ENCODE data around the gene AGTPBP1.

AGTPBP1 gene

DNA sequence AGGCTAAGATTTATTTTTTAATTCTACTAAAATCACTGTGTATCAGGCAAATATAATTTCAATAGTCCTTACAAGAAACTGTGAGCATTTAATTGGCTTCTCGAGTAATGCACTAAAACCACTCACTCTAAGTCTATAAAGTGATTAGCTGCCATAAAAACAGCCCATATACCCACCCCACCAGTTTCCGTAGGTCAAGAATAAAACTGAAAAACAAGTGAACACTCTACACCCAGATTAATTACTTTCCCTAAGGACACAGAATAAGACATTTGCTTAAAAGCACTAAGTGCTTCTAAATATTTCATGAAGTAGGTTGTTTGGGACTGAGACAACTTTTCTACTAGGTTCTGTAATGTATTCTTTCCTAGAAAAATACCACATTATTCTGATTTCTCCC, 194.2 kb downstream of the AGTPBP1 start:
- no peaks in the 10 kb centered on the region for H3K9me3 Mint-ChIP-seq
- DNase-seq (no peak), ATAC-seq (no peak)
- no peaks in the 10 kb centered on the region for H3K4me1 Mint-ChIP-seq
- no peak overlapping the region for H3K4me3 Mint-ChIP-seq
- no peak overlapping the region for H3K27ac Mint-ChIP-seq
- H3K27me3 Mint-ChIP-seq, result no peaks in the 10 kb centered on the region

DNA sequence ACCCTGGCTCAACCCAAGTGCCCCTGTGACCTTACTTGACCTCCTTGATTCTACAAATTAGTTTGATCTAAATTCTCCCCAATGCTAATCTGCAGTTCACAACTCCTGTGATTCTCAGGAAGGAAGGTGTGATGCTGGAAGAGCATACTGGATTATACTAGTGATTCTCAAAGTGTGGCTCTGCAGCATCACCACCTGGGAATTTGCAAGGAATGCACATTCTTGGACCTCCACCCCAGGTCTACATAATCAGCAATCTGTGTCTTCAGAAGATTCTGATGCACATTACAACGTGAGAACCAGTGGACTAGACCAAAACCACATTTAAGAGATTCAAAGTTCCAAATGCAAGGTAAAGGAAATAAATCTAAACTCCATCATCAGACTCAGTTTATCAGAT, 198.6 kb downstream of the AGTPBP1 start:
- no peak for DNase-seq

DNA sequence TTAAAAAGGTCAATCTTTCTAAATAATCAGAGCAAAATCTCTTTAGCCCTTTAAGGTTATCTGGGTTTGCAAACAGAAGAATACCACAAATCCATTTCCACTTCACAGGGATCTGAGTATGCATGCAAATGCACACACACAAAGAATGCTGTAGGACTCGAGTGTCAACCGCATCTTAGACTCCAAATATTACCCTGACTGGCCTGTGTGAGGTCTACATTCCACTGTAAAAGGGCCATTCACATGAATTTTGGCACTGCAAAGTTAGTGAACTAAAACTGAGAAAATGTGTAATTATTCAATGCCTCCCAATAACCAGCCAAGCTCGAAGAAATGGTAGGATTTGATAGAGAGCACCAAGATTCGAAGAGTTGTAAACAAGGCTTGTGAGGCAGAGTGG, 199.9 kb downstream of the AGTPBP1 start:
- Mint-ChIP-seq H3K4me1 (peaks cover 5% of the 10 kb centered on the region), H3K27me3 (no peaks in the 10 kb centered on the region), H3K27ac (no peak overlapping the region), H3K4me3 (no peak overlapping the region), H3K9me3 (no peaks in the 10 kb centered on the region)
- no peak for ATAC-seq
- no peak for DNase-seq

More for the DNA sequence above, 198.6 kb downstream of the AGTPBP1 start:
- Mint-ChIP-seq H3K9me3 (no peaks in the 10 kb centered on the region), H3K4me3 (no peak overlapping the region), H3K27me3 (no peaks in the 10 kb centered on the region), H3K4me1 (peaks cover 5% of the 10 kb centered on the region), H3K27ac (no peak overlapping the region)
- ATAC-seq, result no peak

DNA sequence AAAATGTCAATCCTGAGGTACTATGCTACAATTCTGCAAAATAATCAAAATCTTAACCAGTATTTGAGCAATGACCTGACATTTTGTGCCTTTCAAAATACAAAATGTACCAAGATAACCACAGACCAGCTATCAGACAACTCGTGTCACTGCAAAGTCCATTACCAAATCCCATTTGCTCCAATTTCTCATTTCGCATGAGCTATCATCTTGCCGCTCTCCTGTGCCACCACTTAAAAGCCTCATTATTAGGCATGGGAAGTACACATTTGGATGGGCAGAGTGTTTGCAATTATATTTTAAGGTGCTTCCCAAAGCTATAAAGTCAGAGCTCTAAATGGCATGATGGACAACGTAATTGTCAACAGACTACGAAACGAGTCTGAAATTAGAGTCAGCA, 205.2 kb downstream of the AGTPBP1 start:
- no peak for ATAC-seq
- Mint-ChIP-seq H3K4me3 (no peak overlapping the region), H3K9me3 (no peaks in the 10 kb centered on the region), H3K27ac (no peak overlapping the region), H3K27me3 (no peaks in the 10 kb centered on the region), H3K4me1 (peaks cover 5% of the 10 kb centered on the region)
- DNase-seq, result no peak

DNA sequence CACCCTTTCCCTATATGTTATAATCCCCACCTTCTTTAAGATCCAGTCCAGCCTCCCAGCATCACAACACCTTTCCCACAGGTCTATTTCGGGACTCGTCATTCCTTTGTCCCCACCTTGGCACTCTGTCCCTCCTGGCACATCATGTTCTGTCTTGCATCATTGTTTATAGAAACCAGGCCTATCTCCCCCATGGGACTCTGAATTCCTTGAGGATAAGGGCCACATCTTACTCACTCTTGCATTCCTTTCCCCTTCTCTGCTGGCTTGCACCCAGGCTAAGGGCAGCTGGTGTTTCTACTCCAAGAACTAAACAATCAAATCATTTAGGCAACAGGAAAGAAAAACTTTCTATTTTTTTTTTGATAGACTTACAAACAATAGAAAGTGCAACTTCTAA, 205.7 kb downstream of the AGTPBP1 start:
- ATAC-seq (no peak), DNase-seq (no peak)
- Mint-ChIP-seq H3K9me3 (no peaks in the 10 kb centered on the region), H3K27me3 (no peaks in the 10 kb centered on the region), H3K27ac (no peak overlapping the region), H3K4me3 (no peak overlapping the region), H3K4me1 (peaks cover 5% of the 10 kb centered on the region)

DNA sequence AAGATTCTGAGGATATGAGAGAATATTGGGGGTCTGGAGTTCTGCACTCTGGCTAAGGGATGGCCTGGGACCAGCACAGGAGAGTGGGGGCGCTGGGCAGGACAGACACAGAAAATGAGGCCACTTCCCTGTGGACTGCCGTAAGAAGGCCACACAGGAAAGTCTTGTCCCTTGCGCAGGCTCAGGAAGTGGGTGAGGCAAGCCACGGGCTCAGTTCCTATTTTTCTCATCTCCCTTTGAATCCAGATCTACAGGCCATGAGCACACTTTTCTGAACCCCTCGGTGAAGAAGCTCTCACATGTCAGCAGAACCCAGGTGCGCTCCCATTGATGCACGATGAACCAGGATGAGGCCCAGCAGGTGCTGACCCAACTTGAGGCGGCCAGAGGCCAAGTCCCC, 207.4 kb downstream of the AGTPBP1 start:
- ATAC-seq, result no peak
- Mint-ChIP-seq H3K4me3 (no peak overlapping the region), H3K27ac (no peak overlapping the region), H3K27me3 (peaks cover 2% of the 10 kb centered on the region), H3K9me3 (no peaks in the 10 kb centered on the region), H3K4me1 (peaks cover 5% of the 10 kb centered on the region)
- no peak for DNase-seq

DNA sequence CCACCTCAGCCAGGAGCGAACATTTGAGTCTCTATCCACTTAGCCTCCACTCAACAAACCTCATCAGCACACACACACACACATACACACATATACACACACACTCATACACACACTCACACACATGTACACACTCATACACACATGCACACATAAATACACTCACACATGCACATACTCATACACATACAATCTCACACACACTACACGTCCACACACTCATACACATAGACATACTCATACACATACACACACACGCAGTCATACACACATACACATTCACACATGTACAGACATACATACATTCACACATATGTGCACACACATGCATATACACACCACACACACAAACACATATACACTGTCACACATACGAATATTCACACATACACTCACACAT, 208.2 kb downstream of the AGTPBP1 start:
- ATAC-seq, result no peak
- Mint-ChIP-seq H3K27ac (no peak overlapping the region), H3K27me3 (peaks cover 8% of the 10 kb centered on the region), H3K9me3 (no peaks in the 10 kb centered on the region), H3K4me3 (no peak overlapping the region), H3K4me1 (no peaks in the 10 kb centered on the region)
- DNase-seq, result no peak

DNA sequence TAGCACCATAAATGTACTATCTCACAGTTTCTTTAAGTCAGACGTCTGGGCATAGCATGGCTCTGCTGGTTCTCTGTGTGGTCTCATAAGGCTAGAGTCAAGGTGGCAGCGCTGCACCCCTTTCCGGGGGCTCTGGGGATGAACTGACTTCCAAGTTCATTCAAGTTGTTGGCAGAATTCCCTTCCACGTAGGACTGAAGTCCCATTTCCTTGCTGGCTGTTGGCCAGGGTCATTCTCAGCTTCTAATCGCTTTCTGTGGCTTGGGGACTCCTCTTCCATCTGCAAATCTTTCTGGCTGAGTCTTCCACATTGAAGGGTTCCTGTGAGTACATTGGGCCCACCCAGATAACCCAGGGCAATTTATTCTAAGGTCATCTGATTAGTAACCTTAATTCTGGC, 211.0 kb downstream of the AGTPBP1 start:
- no peaks in the 10 kb centered on the region for H3K9me3 Mint-ChIP-seq

DNA sequence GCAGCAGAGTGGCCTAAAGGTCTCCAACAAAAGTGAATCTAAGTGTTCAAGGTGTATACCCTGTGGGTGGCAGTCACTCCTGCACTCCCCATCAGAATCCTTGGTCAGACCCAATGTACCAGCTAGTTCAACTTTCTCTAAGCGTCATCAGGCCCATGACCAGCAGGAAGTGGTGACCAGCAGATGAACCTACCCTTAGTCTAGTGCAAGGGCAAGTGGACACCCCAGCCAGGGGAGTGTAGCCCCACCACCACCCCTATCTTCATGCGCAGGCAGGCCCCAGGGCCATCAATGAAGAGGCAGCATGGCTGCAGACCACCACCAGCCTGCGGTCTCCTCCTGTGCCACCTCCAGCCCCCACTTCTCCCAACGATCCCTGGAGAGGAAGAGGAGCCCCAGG, 213.1 kb downstream of the AGTPBP1 start:
- Mint-ChIP-seq H3K27me3 (peaks cover 48% of the 10 kb centered on the region), H3K9me3 (no peaks in the 10 kb centered on the region), H3K4me1 (no peaks in the 10 kb centered on the region), H3K27ac (no peak overlapping the region), H3K4me3 (no peak overlapping the region)
- ATAC-seq, result no peak
- no peak for DNase-seq

More for the DNA sequence above, 211.0 kb downstream of the AGTPBP1 start:
- Mint-ChIP-seq H3K27me3 (peaks cover 28% of the 10 kb centered on the region), H3K27ac (no peak overlapping the region), H3K4me1 (no peaks in the 10 kb centered on the region), H3K4me3 (no peak overlapping the region)
- no peak for ATAC-seq
- no peak for DNase-seq

DNA sequence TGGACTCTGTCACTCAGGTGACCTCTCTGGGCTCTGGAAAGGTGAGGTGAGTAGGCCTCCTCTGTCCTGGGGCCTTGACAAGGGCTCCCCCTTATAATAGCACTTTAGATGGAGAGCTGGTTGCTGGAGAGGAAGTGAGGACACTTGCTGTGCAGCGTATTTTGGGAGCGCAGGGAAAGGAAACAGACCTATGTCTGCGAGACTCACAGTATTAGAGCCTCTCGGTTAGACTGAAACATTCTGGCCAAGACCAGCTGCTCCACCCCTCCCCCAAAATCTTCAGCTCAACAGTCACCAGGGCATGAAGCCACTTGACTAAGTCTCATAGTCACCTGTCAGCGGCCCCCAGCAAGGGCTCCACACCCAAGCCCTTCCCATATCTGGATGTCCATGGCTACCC, 213.6 kb downstream of the AGTPBP1 start:
- no peak for ATAC-seq
- no peak for DNase-seq
- Mint-ChIP-seq H3K27ac (peak overlapping the region in 1 of 2 donors; percentile 66), H3K9me3 (no peaks in the 10 kb centered on the region), H3K4me3 (no peak overlapping the region), H3K27me3 (peaks cover 51% of the 10 kb centered on the region), H3K4me1 (peaks cover 2% of the 10 kb centered on the region)

DNA sequence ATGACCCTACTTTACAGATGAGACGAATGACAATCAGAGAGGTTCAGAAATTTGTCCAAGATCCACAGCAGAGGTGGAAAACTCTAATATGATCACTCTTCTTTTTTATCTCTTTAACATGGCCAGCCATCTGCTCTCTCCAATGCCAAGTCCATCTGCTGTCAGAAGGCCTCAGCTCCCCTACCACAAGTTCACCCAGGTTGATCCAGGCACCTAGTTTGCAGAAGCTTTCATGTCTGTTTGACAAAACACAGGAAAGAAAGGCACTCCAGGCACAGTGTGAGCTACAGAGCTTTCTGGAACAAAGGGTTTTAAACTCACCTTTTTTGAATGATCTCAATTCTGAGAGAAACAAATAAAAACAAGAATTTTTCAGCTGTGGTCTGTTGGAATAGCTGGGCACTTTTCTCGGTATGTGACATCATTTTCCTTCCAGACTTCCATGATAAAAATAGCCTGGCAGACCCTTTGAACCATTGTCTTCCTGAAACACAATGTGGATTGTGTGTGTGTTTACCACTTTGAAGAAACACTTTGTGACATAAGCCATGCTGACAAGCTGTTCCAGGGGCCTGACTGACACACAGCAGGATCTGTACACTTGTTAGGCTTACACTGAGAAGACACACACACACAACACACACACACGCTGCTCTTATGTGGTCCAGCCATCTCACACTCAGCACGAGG, 214.3 kb downstream of the AGTPBP1 start:
- H3K27me3 Mint-ChIP-seq, result peaks cover 58% of the 10 kb centered on the region
- H3K4me3 Mint-ChIP-seq, result no peak overlapping the region
- DNase-seq, result no peak
- H3K9me3 Mint-ChIP-seq, result no peaks in the 10 kb centered on the region
- peak overlapping the region in 1 of 2 donors; percentile 66 for H3K27ac Mint-ChIP-seq
- peaks cover 9% of the 10 kb centered on the region for H3K4me1 Mint-ChIP-seq
- no peak for ATAC-seq

DNA sequence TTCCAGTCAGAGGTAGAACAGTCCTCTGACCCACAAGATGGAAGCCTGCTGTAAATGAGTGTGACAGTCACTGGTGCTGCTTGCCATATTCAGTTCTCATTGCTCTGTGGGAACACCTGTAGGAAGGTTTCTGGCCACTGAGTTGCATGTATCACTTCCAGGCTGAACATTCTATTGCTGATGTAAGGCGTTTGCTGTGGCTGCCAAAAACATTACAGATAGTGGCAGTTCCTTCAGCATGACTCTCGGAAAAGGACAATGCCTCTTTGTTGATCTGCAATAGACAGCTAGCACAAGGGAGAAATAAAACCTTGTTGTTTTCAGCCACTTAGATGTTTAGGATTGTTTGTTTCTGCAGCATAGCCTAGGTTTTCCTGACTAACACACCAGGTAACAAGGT, 217.2 kb downstream of the AGTPBP1 start:
- Mint-ChIP-seq H3K4me1 (peaks cover 15% of the 10 kb centered on the region), H3K4me3 (no peak overlapping the region), H3K9me3 (no peaks in the 10 kb centered on the region), H3K27me3 (peaks cover 82% of the 10 kb centered on the region), H3K27ac (no peak overlapping the region)
- ATAC-seq (no peak), DNase-seq (no peak)

DNA sequence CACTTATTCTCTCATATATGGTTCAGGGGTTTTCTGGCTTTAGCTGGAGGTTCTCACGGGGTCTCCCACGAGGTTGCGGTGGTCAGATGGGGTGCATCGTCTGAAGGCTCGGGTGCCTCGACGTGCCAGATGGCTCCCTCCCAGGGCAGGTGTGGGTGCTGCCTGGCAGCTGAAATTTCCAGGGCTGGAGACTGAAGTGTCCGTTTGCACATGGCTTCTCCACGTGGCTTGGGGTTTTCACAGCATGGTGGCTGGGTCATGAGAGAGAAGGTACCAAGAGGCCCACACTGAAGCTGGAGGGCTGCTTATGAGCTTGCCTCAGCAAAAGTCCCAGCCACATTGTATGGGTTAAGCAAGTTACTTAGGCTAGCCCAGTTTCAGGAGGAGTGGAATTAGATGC, 218.6 kb downstream of the AGTPBP1 start:
- no peak overlapping the region for H3K27ac Mint-ChIP-seq
- DNase-seq (no peak), ATAC-seq (no peak)
- peak overlapping the region; percentile 83 to 88 for H3K4me3 Mint-ChIP-seq
- no peaks in the 10 kb centered on the region for H3K9me3 Mint-ChIP-seq
- peaks cover 82% of the 10 kb centered on the region for H3K27me3 Mint-ChIP-seq
- H3K4me1 Mint-ChIP-seq, result peaks cover 15% of the 10 kb centered on the region

DNA sequence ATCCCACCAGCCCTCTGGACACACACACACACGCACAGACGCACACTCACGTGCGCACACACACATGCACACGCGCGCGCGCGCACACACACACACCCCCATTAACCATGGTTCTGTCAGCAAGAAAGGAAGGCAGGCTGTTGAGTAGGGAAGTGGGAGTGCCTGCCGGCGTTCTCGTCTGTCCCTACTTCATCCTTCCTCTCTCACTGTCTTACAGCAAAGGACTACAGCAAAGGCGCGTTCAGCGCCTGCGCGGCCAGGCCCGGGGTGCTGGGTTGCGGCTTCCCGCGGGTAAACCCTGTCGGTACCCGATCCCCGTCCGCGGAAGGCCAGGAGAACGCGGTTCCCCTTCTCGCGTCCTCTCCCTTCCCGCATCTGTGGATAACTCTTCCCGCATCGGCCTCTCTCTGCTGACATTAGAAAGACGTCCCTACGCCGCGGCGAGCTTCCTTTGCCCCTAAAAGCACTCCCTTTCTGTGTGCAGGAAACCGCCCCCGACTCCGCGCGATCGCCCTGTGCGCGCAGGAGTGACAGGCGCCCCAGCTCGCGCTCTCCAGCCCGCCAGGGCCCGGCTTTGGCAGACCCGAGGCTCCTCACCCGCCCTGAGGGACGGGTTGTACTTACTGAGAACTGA, 219.2 kb downstream of the AGTPBP1 start:
- ATAC-seq (peak; percentile 85), DNase-seq (peak; percentile 36 to 39)
- Mint-ChIP-seq H3K27ac (peak overlapping the region; percentile 3 to 6), H3K4me1 (peaks cover 15% of the 10 kb centered on the region), H3K4me3 (peak overlapping the region; percentile 83 to 88), H3K9me3 (no peaks in the 10 kb centered on the region), H3K27me3 (peaks cover 78% of the 10 kb centered on the region)

DNA sequence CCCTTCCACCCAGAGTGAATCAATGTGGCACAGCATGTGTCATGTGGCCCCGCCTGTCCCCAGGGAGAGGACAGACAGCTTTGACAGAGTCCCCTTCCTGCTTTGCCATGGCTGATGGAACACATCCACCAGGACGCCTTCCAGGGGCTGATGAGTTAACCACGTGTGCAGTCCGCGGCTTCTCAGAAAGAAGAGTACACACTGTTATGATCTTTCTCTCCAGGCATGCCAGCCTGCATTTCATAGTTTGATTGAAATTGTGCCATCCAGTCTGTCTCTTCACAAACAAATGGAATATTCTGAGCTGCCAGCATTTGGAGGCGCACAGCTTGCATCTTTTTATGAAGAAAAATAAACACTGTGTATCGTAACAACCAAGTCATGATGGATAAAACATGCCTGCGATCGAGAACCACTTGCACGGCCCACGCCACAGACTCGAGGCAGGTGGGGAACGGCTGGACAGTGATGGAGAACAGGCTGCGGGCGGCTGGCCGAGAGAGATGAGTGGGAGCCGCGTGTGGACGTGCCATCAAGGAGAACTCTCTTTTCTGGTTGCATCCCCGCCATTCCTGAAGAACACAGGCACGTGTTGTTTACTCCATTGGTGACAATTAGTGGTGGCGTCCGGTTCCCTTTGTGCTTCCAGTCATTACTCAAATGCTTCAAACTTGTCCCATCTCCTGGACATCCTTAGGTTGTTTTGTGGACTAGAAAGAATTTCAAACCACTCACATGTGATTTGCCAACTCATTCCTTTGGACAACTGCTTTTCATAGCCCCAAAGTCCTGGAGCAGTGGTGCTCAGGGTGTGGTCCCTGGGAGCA, 220.2 kb downstream of the AGTPBP1 start:
- H3K27ac Mint-ChIP-seq, result peak overlapping the region in 1 of 2 donors; percentile 52
- no peaks in the 10 kb centered on the region for H3K9me3 Mint-ChIP-seq
- H3K27me3 Mint-ChIP-seq, result peaks cover 78% of the 10 kb centered on the region
- DNase-seq (no peak), ATAC-seq (no peak)
- peak overlapping the region; percentile 83 to 88 for H3K4me3 Mint-ChIP-seq
- H3K4me1 Mint-ChIP-seq, result peaks cover 15% of the 10 kb centered on the region

All from stimulated activated naive CD8-positive, alpha-beta T cell treated with anti-CD3 and anti-CD28 coated beads, Interleukin-15, amount 100 ng/mL, for 72 hours (primary cell).